H9 (cell line): ENCODE results near the gene TMPRSS2. TPM values are rescaled to one million over a fixed set of nuclear protein-coding genes. Genes with fewer than 3 reads are reported as not detected.

Source experiments
- DNase-seq: peaks from one replicate; pipeline ENCODE4 v3.0.0-alpha.2; 2017
- H2AFZ ChIP-seq: one replicate; pipeline ENCODE4 v1.6.1; 2013; ENCODE audit warnings: mild to moderate bottlenecking, low read length, control low read depth, moderate library complexity
- H2AK5ac ChIP-seq: 2 replicates; pipeline ENCODE4 v1.6.1; 2013; ENCODE audit warnings: low read length, control low read depth, mixed read lengths; ENCODE audit not compliant: insufficient read length
- H2BK120ac ChIP-seq: one replicate; pipeline ENCODE4 v1.6.1; 2013; ENCODE audit warnings: low read depth, mild to moderate bottlenecking, low read length, control low read depth, inconsistent platforms; ENCODE audit not compliant: poor library complexity, severe bottlenecking
- H2BK12ac ChIP-seq: 2 replicates; pipeline ENCODE4 v1.6.1; 2013; ENCODE audit warnings: low read length, control low read depth, mixed read lengths, low read depth; ENCODE audit not compliant: insufficient read length
- H2BK15ac ChIP-seq: 2 replicates; pipeline ENCODE4 v1.6.1; 2013; ENCODE audit warnings: low read depth, low read length, control low read depth
- H2BK20ac ChIP-seq: one replicate; pipeline ENCODE4 v1.6.1; 2013; ENCODE audit warnings: low read depth, mild to moderate bottlenecking, low read length, control low read depth, inconsistent platforms; ENCODE audit not compliant: poor library complexity, severe bottlenecking
- H2BK5ac ChIP-seq: 2 replicates; pipeline ENCODE4 v1.6.1; 2013; ENCODE audit warnings: low read length, control low read depth, mixed read lengths; ENCODE audit not compliant: insufficient read length
- H3K14ac ChIP-seq: 2 replicates; pipeline ENCODE4 v1.6.1; 2013; ENCODE audit warnings: low read length, control low read depth; ENCODE audit not compliant: insufficient read depth
- H3K18ac ChIP-seq: 2 replicates; pipeline ENCODE4 v1.6.1; 2013; ENCODE audit warnings: low read depth, mild to moderate bottlenecking, mixed read lengths, low read length, control low read depth; ENCODE audit not compliant: insufficient read length
- H3K23ac ChIP-seq: 2 replicates; pipeline ENCODE4 v1.6.1; 2013; ENCODE audit warnings: low read length, control low read depth, mixed read lengths, low read depth; ENCODE audit not compliant: insufficient read length
- H3K23me2 ChIP-seq: 2 replicates; pipeline ENCODE4 v1.6.1; 2013; ENCODE audit warnings: low read depth, mild to moderate bottlenecking, mixed read lengths, low read length, control low read depth; ENCODE audit not compliant: insufficient read length, poor library complexity, severe bottlenecking
- H3K27ac ChIP-seq: 2 replicates; pipeline ENCODE4 v1.5.1; 2013; ENCODE audit warnings: low read length, control low read depth, mixed read lengths, low read depth; ENCODE audit not compliant: insufficient read length
- H3K27me3 ChIP-seq: 2 replicates; pipeline ENCODE4 v1.6.1; 2013; ENCODE audit warnings: low read length, control low read depth, inconsistent platforms; ENCODE audit not compliant: insufficient read depth
- H3K4ac ChIP-seq: 2 replicates; pipeline ENCODE4 v1.6.1; 2013; ENCODE audit warnings: low read depth, mild to moderate bottlenecking, control low read depth, inconsistent platforms, low read length, moderate library complexity
- H3K4me1 ChIP-seq: 2 replicates; pipeline ENCODE4 v1.6.1; 2013; ENCODE audit warnings: low read length, control low read depth, inconsistent platforms; ENCODE audit not compliant: insufficient read depth
- H3K4me2 ChIP-seq: 2 replicates; pipeline ENCODE4 v1.6.1; 2013; ENCODE audit warnings: low read length, control low read depth, mixed read lengths; ENCODE audit not compliant: insufficient read length, insufficient read depth
- H3K56ac ChIP-seq: 2 replicates; pipeline ENCODE4 v1.6.1; 2013; ENCODE audit warnings: low read depth, mild to moderate bottlenecking, mixed read lengths, low read length, control low read depth; ENCODE audit not compliant: insufficient read length
- H3K79me1 ChIP-seq: 2 replicates; pipeline ENCODE4 v1.6.1; 2013; ENCODE audit warnings: low read depth, mild to moderate bottlenecking, moderate library complexity, low read length, control low read depth, inconsistent platforms; ENCODE audit not compliant: insufficient read depth, poor library complexity, severe bottlenecking
- H3K79me2 ChIP-seq: 2 replicates; pipeline ENCODE4 v1.6.1; 2013; ENCODE audit warnings: low read length, control low read depth, inconsistent platforms; ENCODE audit not compliant: insufficient read depth
- H3K9ac ChIP-seq: 2 replicates; pipeline ENCODE4 v1.6.1; 2013; ENCODE audit warnings: low read length, control low read depth, mixed read lengths; ENCODE audit not compliant: insufficient read length; ENCODE audit errors: extremely low read depth
- H3K9me3 ChIP-seq: one replicate; pipeline ENCODE4 v1.6.1; 2013; ENCODE audit warnings: low read depth, low read length, inconsistent platforms; ENCODE audit not compliant: control insufficient read depth
- H3T11ph ChIP-seq: one replicate; pipeline ENCODE4 v1.6.1; 2013; ENCODE audit warnings: mild to moderate bottlenecking, low read length, control low read depth, inconsistent platforms
- H4K20me1 ChIP-seq: one replicate; pipeline ENCODE4 v1.6.1; 2013; ENCODE audit not compliant: control insufficient read depth, insufficient read length, insufficient read depth
- H4K5ac ChIP-seq: 2 replicates; pipeline ENCODE4 v1.6.1; 2013; ENCODE audit warnings: low read depth, mild to moderate bottlenecking, mixed read lengths, low read length, control low read depth; ENCODE audit not compliant: insufficient read length
- H4K8ac ChIP-seq: replicated peaks from 2 replicates; pipeline ENCODE4 v1.6.1; 2013; ENCODE audit warnings: low read length, control low read depth, mixed read lengths, low read depth; ENCODE audit not compliant: insufficient read length
- H4K91ac ChIP-seq: 2 replicates; pipeline ENCODE4 v1.6.1; 2013; ENCODE audit warnings: low read depth, mild to moderate bottlenecking, moderate library complexity, mixed read lengths, low read length, control low read depth; ENCODE audit not compliant: insufficient read length
- H3K27ac Mint-ChIP-seq, 3 experiments: 2 replicates in 2 of 3; 3 replicates in 1 of 3; pipeline ENCODE4 v1.8.0; 2020 to 2021; ENCODE audit warnings: mixed read lengths in 3 of 3, mild to moderate bottlenecking in 1 of 3, moderate library complexity in 1 of 3
- H3K27me3 Mint-ChIP-seq: 2 replicates; pipeline ENCODE4 v1.8.0; 2021; ENCODE audit warnings: low read depth, mild to moderate bottlenecking, moderate library complexity, mixed read lengths
- H3K36me3 Mint-ChIP-seq, 3 experiments: 2 replicates in 2 of 3; 3 replicates in 1 of 3; pipeline ENCODE4 v1.8.0; 2020 to 2021; ENCODE audit warnings: low read depth in 3 of 3, mixed read lengths in 3 of 3; ENCODE audit not compliant: insufficient read depth in 1 of 3
- H3K4me1 Mint-ChIP-seq, 2 experiments: 2 replicates each; pipeline ENCODE4 v1.8.0; 2020; ENCODE audit warnings: mixed read lengths in 2 of 2
- H3K4me3 Mint-ChIP-seq, 2 experiments: 2 replicates in 1 of 2; 3 replicates in 1 of 2; pipeline ENCODE4 v1.8.0; 2020 to 2021; ENCODE audit warnings: mild to moderate bottlenecking in 2 of 2, mixed read lengths in 2 of 2, moderate library complexity in 1 of 2
- H3K9me3 Mint-ChIP-seq, 2 experiments: 2 replicates in 1 of 2; 3 replicates in 1 of 2; pipeline ENCODE4 v1.8.0; 2020; ENCODE audit warnings: mild to moderate bottlenecking in 2 of 2, mixed read lengths in 2 of 2, moderate library complexity in 1 of 2
- WGBS: extraction: QIAGEN DNeasy Blood & Tissue Kit; methylation state at CpG from one replicate; pipeline ENCODE4 v1.1.7; 2013; ENCODE audit warnings: missing lambda C conversion rate, low lambda C conversion rate, mixed read lengths; ENCODE audit not compliant: insufficient read length; ENCODE audit errors: extremely low coverage; 5-methylcytosine and 5-hydroxymethylcytosine counted together
- total RNA-seq: library from RNA; stranded (reverse); gene quantifications from 2 replicates; pipeline ENCODE4 v1.2.1, GENCODE V29; 2021
- TF ChIP-seq, protein P1 (sequence below): fragments of 200-600 bp; sonication (generic); conservative IDR thresholded peaks from 3 replicates; pipeline ENCODE4 v1.8.0; 2021; ENCODE audit warnings: antibody characterized with exemption, mild to moderate bottlenecking

TMPRSS2 gene
- total RNA-seq, 1 experiment from 2014 or later, result 12.1 TPM

DNA sequence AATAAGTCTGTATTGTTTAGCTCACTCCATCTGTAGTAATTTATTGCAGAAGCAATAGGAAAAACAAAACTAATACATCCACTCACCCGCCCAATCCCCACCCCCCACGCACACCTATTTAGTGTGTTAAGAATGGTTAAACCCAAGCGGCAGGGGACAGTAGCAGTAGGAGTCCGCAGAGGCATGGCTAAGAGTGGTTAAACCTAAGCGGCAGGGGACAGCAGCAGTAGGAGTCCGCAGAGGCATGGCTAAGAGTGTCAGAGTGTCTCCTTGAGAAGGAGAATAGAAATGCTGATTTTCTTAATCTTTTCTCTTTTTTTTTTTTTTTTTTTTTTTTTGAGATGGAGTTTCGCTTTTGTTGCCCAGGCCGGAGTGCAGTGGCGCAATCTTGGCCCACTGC, 34.8 kb upstream of the TMPRSS2 start:
- Histone ChIP-seq H3T11ph (no peak overlapping the region), H3K9me3 (no peaks in the 10 kb centered on the region), H2BK12ac (no peak overlapping the region), H2BK20ac (no peak overlapping the region), H2BK15ac (no peak overlapping the region), H3K4me1 (no peaks in the 10 kb centered on the region), H3K23me2 (no peaks in the 10 kb centered on the region), H3K4me2 (no peak overlapping the region), H3K79me1 (no peaks in the 10 kb centered on the region), H4K20me1 (no peaks in the 10 kb centered on the region), H4K91ac (no peak overlapping the region), H3K79me2 (no peaks in the 10 kb centered on the region), H3K14ac (no peak overlapping the region), H3K9ac (no peak overlapping the region), H2AK5ac (no peak overlapping the region), H3K27ac (no peak overlapping the region), H3K4ac (no peak overlapping the region), H3K27me3 (no peaks in the 10 kb centered on the region), H4K8ac (no peak overlapping the region), H3K56ac (no peak overlapping the region), H3K18ac (no peak overlapping the region), H3K23ac (no peak overlapping the region), H2AFZ (no peak overlapping the region), H2BK5ac (no peak overlapping the region), H4K5ac (no peak overlapping the region), H2BK120ac (no peak overlapping the region)
- TF ChIP-seq, protein P1, sequence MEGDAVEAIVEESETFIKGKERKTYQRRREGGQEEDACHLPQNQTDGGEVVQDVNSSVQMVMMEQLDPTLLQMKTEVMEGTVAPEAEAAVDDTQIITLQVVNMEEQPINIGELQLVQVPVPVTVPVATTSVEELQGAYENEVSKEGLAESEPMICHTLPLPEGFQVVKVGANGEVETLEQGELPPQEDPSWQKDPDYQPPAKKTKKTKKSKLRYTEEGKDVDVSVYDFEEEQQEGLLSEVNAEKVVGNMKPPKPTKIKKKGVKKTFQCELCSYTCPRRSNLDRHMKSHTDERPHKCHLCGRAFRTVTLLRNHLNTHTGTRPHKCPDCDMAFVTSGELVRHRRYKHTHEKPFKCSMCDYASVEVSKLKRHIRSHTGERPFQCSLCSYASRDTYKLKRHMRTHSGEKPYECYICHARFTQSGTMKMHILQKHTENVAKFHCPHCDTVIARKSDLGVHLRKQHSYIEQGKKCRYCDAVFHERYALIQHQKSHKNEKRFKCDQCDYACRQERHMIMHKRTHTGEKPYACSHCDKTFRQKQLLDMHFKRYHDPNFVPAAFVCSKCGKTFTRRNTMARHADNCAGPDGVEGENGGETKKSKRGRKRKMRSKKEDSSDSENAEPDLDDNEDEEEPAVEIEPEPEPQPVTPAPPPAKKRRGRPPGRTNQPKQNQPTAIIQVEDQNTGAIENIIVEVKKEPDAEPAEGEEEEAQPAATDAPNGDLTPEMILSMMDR, result no peak
- no peak for DNase-seq
- Mint-ChIP-seq H3K4me3 (no peak overlapping the region), H3K27me3 (peaks cover 2% of the 10 kb centered on the region), H3K9me3 (peaks cover 0 to 3% of the 10 kb centered on the region in 2 experiments; a peak in 1 of 5 replicates), H3K36me3 (0 out of 7 replicates have a peak, but pooled peaks cover 0 to 4% (median 0%) of the 10 kb centered on the region in 3 experiments), H3K4me1 (peaks cover 16 to 20% of the 10 kb centered on the region in 2 experiments), H3K27ac (no peak overlapping the region)
- WGBS, result no CpG with 5 or more reads among the region's 9 CpGs
